ENCODE measurements around the gene GPSM1.

DNA sequence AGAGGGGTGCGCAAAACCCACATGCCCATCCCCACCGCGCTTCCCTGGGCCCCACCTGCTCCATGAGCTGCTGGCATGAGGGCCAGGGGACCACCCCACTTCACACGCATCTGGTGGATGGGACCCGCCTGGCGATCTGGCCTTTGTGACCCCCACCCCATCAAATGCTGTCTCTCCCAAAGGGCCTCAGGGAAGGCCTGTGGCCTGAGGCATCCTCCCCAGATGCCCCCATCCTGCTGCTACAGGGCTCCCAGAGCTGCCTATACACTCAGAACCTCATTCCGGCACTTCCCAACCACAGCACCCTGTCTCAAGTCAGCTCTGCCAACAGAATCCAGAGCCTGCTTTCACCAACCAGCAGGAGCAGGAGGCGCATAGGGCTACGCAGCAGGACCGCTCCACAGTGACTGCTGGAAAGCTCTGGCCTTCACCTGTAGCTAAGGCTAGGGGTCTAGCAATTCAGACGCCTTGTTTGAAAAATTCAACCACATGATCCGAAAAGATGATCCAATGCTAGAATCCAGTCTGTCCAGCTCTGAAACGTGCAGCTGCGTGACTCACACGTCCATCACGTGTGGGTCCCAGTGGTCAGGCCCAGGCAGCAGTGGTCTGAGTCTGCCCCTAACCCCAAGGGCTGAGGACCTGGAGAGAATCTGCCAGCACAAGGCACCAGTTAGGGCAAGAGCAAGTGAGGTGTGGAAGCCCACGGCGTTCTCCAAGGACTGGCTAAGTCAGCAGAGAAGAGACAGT lies 74.0 kb downstream of the GPSM1 start:
- TF ChIP-seq, protein P1, sequence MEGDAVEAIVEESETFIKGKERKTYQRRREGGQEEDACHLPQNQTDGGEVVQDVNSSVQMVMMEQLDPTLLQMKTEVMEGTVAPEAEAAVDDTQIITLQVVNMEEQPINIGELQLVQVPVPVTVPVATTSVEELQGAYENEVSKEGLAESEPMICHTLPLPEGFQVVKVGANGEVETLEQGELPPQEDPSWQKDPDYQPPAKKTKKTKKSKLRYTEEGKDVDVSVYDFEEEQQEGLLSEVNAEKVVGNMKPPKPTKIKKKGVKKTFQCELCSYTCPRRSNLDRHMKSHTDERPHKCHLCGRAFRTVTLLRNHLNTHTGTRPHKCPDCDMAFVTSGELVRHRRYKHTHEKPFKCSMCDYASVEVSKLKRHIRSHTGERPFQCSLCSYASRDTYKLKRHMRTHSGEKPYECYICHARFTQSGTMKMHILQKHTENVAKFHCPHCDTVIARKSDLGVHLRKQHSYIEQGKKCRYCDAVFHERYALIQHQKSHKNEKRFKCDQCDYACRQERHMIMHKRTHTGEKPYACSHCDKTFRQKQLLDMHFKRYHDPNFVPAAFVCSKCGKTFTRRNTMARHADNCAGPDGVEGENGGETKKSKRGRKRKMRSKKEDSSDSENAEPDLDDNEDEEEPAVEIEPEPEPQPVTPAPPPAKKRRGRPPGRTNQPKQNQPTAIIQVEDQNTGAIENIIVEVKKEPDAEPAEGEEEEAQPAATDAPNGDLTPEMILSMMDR (IDR thresholded peaks at IDR 0.05), result no peak
- no peak for TF ChIP-seq POLR2A (IDR thresholded peaks at IDR 0.05)
